Hematopoietic multipotent progenitor cell treated with erythropoietin and hydrocortisone succinate and interleukin-3 and kit ligand, for 8 days (in vitro differentiated cells): ENCODE results near the gene GEN1.

Experiments
- DNase-seq: peaks from one replicate; pipeline ENCODE4 v3.0.0-alpha.2; 2015

The GEN1 gene

DNA sequence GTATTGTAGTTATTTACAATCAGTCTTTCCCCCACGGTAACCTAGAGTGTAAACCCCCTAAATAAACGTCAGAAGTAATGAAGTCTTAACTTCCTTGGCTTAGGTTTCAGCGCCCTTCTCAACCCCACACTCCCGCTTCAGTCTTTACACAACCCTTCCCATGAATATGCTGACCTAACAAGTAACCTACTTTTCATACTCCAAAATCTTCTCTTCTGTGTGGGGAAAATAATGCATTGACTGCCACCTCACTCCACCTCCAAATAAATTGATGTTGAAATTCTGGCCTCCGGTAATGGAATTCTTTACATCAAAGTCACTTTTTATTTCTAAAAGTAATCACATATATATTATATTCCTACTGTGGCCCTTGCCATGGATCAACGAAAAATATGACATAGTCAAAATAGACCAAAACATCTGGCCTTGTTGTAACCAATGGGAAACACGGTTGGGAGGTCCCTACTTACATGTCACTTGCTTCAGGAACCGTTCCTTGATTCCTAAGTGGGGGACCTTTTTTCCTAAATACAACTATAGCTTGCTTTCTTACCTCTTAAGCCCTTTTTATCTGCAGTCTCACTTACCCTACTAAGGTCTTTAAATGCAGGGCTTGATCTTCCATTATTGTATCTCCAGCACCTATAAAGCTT lies 961 bp downstream of the GEN1 start:
- peak; percentile 18 for DNase-seq

DNA sequence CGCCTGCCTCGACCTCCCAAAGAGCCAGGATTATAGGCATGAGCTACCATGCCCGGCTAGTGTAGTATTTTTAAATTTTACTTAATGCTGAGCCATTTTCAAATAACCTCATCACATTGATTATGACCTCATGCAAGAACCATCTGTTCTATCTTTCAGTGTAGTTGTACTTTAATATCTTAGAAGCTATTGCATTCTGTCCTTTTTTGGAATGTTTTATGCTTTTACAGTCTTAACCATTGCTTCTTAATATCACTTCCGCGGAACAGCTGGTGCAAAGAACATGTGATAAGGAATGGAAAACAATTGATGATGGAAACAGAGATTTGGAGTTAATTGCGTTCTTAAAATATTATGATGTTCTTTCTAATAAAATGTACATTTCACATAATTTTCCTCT lies 2.7 kb downstream of the GEN1 start:
- DNase-seq, result no peak

DNA sequence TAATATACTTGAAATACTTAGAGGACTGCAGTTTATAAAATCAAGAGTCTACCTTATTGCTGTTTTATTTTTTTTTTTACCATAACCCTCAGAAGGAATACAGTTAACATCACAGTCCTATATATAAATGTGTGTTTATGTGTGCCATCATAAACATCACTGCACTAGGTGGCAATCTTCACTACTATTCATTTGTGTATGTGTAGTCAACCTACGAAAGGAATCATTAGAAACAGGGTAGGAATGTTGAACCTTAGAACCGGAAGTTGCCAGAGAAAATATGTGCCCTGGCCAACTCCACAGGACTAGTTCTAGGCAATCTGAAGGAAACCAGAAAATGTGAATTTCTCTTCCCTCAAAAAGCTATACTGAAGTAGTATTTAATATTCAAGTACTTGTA lies 3.4 kb downstream of the GEN1 start:
- no peak for DNase-seq

DNA sequence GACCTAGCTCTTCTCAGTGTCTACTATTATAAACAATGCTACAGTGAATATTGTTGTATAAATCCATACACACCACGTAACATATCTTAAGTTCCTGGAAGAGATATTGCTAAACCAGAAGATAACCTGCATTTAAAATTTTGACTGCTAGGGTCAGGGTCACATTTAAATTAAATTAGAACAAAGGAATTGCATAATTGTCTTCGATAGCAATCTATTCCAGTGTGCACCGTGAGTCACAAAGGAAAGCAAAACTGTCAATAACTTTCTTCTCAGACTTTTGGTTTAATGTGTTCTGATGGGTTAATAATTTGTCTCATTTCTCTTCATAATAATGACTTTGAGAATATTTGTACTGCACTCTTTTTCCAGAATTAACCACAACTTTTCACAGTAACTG lies 4.2 kb downstream of the GEN1 start:
- DNase-seq, result no peak

- DNase-seq, result no peak
These were observed 5.9 kb downstream of the GEN1 start for GRCh38 chr2:17759805-17760204.

GRCh38 chr2:17762451-17762850 lies 8.5 kb downstream of the GEN1 start:
- DNase-seq, result no peak

- DNase-seq, result no peak
These were observed 9.8 kb downstream of the GEN1 start for GRCh38 chr2:17763641-17764333.

DNA sequence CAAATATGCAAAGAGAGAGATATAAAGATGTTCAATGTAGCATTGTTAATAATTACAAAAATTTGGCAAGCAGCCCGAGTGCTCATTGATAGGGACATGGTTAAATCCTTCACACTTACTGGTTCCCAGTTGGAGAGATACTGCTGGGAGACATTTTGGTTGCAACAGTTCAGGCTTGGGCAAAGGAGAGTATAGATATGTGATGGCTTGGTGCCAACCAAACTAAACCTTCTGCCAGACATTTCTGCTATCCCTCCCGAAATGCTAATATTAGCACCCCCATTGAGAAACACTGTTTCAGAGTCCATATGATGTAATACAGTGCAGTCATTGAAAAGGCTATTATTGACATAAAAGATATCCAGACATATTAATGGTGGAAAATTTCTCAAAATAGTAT lies 11.5 kb downstream of the GEN1 start:
- peak; percentile 44 for DNase-seq

GRCh38 chr2:17768894-17769293 lies 15.0 kb downstream of the GEN1 start:
- DNase-seq, result no peak

GRCh38 chr2:17771956-17772355 lies 18.0 kb downstream of the GEN1 start:
- no peak for DNase-seq

DNA sequence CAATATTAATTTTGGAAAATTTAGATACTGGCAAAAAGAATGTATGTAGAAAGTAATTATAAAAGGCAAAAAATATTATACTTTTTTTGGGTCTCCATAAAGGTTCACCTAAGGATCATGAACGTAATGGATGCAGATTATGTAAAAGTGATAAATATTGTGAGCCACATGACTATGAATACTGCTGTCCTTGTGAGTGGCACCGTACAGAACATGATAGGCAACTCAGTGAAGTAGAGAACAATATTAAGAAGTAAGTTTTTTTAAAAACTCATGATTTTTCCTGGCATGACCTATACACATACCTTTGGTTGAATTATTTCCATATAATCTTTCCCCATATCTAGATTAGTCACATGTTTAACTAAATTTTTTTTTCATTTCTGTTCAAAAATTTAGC lies 18.6 kb downstream of the GEN1 start:
- no peak for DNase-seq

GRCh38 chr2:17780546-17780945 lies 26.6 kb downstream of the GEN1 start:
- DNase-seq, result no peak

GRCh38 chr2:17781482-17781881 lies 27.5 kb downstream of the GEN1 start:
- DNase-seq, result no peak

DNA sequence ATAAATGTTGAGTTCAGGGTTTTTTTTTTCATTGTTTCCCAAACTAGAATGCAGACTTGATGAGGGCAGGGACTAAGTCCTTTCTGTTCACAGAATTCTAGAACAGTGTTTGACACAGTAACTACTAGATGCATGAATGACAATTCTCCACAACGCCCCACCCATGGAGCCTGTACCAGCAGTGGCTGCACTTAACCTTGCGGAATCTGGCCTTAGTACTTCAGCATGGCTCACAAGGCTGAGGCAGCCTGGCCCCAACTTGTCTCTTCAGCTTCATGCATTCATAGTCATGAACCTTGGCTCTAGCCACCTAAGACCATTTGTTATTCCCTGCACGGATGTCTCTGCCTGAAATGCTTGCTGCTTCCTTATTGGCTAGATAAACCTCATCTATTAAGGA lies 32.8 kb downstream of the GEN1 start:
- no peak for DNase-seq

- no peak for DNase-seq
These were observed 34.8 kb downstream of the GEN1 start for GRCh38 chr2:17788773-17789172.

GRCh38 chr2:17790536-17790935 lies 36.6 kb downstream of the GEN1 start:
- no peak for DNase-seq

DNA sequence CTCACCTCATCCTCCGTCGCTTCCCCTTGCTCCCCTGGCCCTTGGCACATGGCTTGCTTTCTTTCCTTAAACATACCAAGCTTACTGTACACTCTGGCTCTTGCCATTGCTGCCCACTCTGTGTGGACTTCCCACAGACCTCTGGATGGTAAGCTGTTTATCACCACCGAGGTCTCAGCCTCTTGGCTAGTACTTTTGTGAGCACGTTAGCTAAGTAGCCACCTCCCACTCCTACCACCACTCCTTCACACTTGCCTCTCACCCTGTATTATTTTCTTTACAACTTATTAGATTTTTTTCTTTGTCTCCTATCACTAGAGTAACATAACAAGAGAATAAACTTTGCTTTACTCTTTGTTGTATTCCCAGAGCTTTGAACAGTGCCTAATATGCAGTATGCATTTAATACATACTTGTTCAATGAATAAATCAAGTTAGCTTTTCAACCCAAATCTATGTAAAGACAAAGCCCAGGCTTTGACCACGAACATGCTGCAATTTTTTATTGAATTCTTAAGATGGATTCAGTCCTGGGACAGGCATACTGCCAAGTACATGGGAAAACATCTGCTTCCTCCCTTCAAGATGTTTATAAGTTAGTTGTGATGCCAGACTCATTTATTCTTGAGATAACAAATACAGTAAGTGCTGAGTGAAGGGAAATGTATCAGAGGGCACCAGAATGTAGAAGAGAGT lies 37.3 kb downstream of the GEN1 start:
- peak; percentile 14 for DNase-seq

GRCh38 chr2:17791817-17792130 lies 37.8 kb downstream of the GEN1 start:
- DNase-seq, result no peak

GRCh38 chr2:17792515-17792914 lies 38.6 kb downstream of the GEN1 start:
- no peak for DNase-seq

DNA sequence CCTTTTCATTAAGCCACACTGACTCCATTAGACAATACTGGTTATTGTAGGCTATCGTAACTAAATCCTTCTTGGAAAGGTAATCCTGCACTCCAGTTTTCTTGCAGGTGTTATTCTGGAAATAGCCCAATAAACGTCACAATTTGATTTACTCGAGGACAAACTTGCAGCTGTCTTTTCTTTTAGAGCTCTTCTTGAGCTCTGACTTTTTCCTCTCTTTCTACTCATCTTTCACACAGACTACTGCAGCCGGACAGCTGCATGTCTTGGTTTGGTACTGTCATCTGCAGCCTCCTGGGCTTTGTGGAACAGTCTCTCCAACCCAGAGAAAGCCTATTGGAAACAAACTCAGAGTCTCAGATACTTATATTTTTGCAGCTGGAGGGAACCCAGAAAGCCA lies 39.4 kb downstream of the GEN1 start:
- DNase-seq, result no peak

DNA sequence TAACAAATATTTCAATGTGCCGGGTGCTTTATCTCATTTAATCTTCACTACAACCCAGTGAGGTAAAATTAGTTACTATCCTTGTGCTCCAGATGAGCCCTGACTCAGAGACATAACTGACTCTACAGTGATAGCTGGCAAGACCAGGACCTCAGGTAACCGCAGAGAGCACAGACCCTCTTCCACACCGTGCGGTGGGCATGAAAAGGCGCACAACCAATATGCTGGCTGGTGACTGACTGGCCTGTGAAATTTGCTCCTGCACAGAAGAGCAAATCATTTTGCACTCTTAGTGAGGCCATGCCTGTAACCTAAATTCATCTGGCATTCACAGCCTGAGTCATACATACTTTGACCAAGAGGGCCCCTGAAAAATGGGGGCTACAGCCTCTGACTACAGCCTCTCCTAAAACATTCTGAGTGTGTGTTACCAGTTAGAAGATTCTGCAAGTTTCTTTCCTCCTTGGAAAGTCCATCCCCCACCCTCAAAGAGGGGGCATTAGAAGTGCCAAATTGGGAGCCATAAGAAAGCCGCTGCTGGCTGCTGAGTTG lies 39.9 kb downstream of the GEN1 start:
- no peak for DNase-seq

- DNase-seq, result no peak
These were observed 41.4 kb downstream of the GEN1 start for GRCh38 chr2:17795309-17795708.

DNA sequence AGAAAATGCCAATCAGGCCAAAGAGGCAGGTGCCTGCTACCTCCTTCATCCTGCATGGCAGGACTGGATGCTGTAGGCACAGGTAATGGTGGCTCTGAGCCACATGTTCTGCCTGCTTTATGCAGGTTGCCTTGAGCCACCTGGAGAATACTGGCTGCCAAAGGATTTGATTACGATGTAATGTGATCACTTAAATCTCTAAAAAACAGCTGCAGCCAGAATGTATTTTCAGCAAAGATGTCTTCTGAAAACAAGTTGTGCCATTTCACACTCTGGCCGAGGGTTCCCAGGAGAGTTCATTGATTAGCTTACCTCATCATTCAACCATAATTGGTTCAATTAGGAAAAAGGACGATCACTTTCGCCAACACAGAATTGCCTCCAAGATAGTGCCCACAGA lies 44.4 kb downstream of the GEN1 start:
- DNase-seq, result no peak
